Breast epithelium (tissue), 3 donors: ENCODE data around the gene EIF5AL1.
"Not testable (repeated sequence)": the region's sequence is repeated elsewhere in the genome, so short reads cannot be mapped to it uniquely, and the experiment has no call there.

Experiments
- CTCF ChIP-seq, 3 donors: fragments of 450-650 bp; IDR thresholded peaks; one replicate each; pipeline ENCODE4 v1.5.1; 2016 to 2017; ENCODE audit warnings: antibody characterized with exemption in 3 of 3, mild to moderate bottlenecking in 3 of 3, moderate library complexity in 3 of 3
- POLR2AphosphoS5 ChIP-seq, 3 donors: sonication (generic); formaldehyde crosslinking; IDR thresholded peaks; one replicate each; pipeline ENCODE4 v1.6.1; 2017; ENCODE audit warnings: antibody characterized with exemption in 3 of 3

GRCh38 chr10:79517567-79517966, 5.2 kb downstream of the EIF5AL1 start:
- TF ChIP-seq CTCF, POLR2AphosphoS5 (IDR thresholded peaks at IDR 0.05): not testable (repeated sequence)
